GM12878 (cell line): ENCODE results near the gene APBB1IP. TPM values are rescaled to one million over a fixed set of nuclear protein-coding genes. Genes with fewer than 3 reads are reported as not detected.

ENCODE experiments used
- ATF7 ChIP-seq: fragments of 450-650 bp; IDR thresholded peaks from 2 replicates; pipeline ENCODE4 v1.6.1; 2016; ENCODE audit warnings: low read depth, mild to moderate bottlenecking
- BACH1 ChIP-seq: fragments of 450-650 bp; IDR thresholded peaks from 2 replicates; pipeline ENCODE4 v1.6.1; 2017; ENCODE audit warnings: mild to moderate bottlenecking, borderline replicate concordance
- BMI1 ChIP-seq: fragments of 450-650 bp; IDR thresholded peaks from 2 replicates; pipeline ENCODE4 v1.6.1; 2016; ENCODE audit warnings: mild to moderate bottlenecking, moderate library complexity, borderline replicate concordance
- CBX5 ChIP-seq: sonication (generic); IDR thresholded peaks from 2 replicates; pipeline ENCODE4 v1.6.1; 2016; ENCODE audit warnings: low read depth, moderate library complexity, mild to moderate bottlenecking, inconsistent platforms
- CHD2 ChIP-seq: IDR thresholded peaks from 2 replicates; pipeline ENCODE4 v1.6.1; 2011; ENCODE audit warnings: low read depth, low read length, improper control_type of control experiment, borderline replicate concordance
- DPF2 ChIP-seq: fragments of 450-650 bp; IDR thresholded peaks from 2 replicates; pipeline ENCODE4 v1.6.1; 2017; ENCODE audit warnings: mild to moderate bottlenecking
- EED ChIP-seq: sonication (generic); IDR thresholded peaks from 2 replicates; pipeline ENCODE4 v1.6.1; 2016; ENCODE audit warnings: antibody characterized with exemption, low read depth
- FOS ChIP-seq: IDR thresholded peaks from 3 replicates; pipeline ENCODE4 v1.6.1; 2011; ENCODE audit warnings: borderline replicate concordance; ENCODE audit not compliant: insufficient read length; ENCODE audit errors: extremely low read depth
- FOXM1 ChIP-seq: IDR thresholded peaks from 2 replicates; pipeline ENCODE4 v1.6.1; 2012; ENCODE audit warnings: low read depth, mild to moderate bottlenecking, inconsistent platforms, low read length, moderate library complexity
- GATAD2B ChIP-seq: fragments of 450-650 bp; conservative IDR thresholded peaks from 2 replicates; pipeline ENCODE4 v1.6.1; 2017; ENCODE audit warnings: low read depth, mild to moderate bottlenecking, moderate library complexity
- HCFC1 ChIP-seq: fragments of 150-350 bp; IDR thresholded peaks from 2 replicates; pipeline ENCODE4 v1.6.1; 2014; ENCODE audit warnings: low read length
- HDAC6 ChIP-seq: fragments of 200-600 bp; sonication (generic); IDR thresholded peaks from one replicate; pipeline ENCODE4 v1.8.0; 2017; ENCODE audit warnings: antibody characterized with exemption; ENCODE audit not compliant: unreplicated experiment
- JUNB ChIP-seq: IDR thresholded peaks from 2 replicates; pipeline ENCODE4 v1.6.1; 2016; ENCODE audit warnings: antibody characterized with exemption, mild to moderate bottlenecking
- MTA3 ChIP-seq: IDR thresholded peaks from 2 replicates; pipeline ENCODE4 v1.6.1; 2012; ENCODE audit warnings: low read length, inconsistent platforms, borderline replicate concordance
- NFYA ChIP-seq: IDR thresholded peaks from 2 replicates; pipeline ENCODE4 v1.6.1; 2011; ENCODE audit warnings: low read depth, mild to moderate bottlenecking, low read length, improper control_type of control experiment, borderline replicate concordance
- NR2C1 ChIP-seq: fragments of 450-650 bp; IDR thresholded peaks from 2 replicates; pipeline ENCODE4 v1.6.1; 2017; ENCODE audit warnings: antibody characterized with exemption, mild to moderate bottlenecking, moderate library complexity
- POLR2AphosphoS2 ChIP-seq: IDR thresholded peaks from 2 replicates; pipeline ENCODE4 v1.6.1; 2011; ENCODE audit warnings: low read depth, mild to moderate bottlenecking, low read length, improper control_type of control experiment, moderate library complexity
- RAD21 ChIP-seq: IDR thresholded peaks from 2 replicates; pipeline ENCODE4 v1.6.1; 2011; ENCODE audit warnings: mild to moderate bottlenecking, low read depth, low read length, moderate library complexity; ENCODE audit not compliant: insufficient read depth
- RB1 ChIP-seq: fragments of 450-650 bp; formaldehyde crosslinking; IDR thresholded peaks from 2 replicates; pipeline ENCODE4 v1.6.1; 2017; ENCODE audit warnings: mild to moderate bottlenecking, borderline replicate concordance
- SIX5 ChIP-seq: IDR thresholded peaks from 2 replicates; pipeline ENCODE4 v1.6.1; 2011; ENCODE audit warnings: mild to moderate bottlenecking, low read depth, low read length, moderate library complexity; ENCODE audit not compliant: severe bottlenecking
- TARDBP ChIP-seq: IDR thresholded peaks from 2 replicates; pipeline ENCODE4 v1.6.1; 2016; ENCODE audit warnings: borderline replicate concordance
- TBL1XR1 ChIP-seq: IDR thresholded peaks from 2 replicates; pipeline ENCODE4 v1.6.1; 2012; ENCODE audit warnings: low read depth, low read length, improper control_type of control experiment
- TCF3 ChIP-seq: IDR thresholded peaks from 2 replicates; pipeline ENCODE4 v1.6.1; 2012; ENCODE audit warnings: low read depth, mild to moderate bottlenecking, low read length, borderline replicate concordance; ENCODE audit not compliant: insufficient read depth
- USF1 ChIP-seq: IDR thresholded peaks from 2 replicates; pipeline ENCODE4 v1.6.1; 2011; ENCODE audit warnings: borderline replicate concordance, low read depth, mild to moderate bottlenecking, moderate library complexity, mixed read lengths, low read length; ENCODE audit not compliant: insufficient read depth; ENCODE audit errors: extremely low read length
- YY1 ChIP-seq: IDR thresholded peaks from 2 replicates; pipeline ENCODE4 v1.6.1; 2011; ENCODE audit warnings: low read depth, mild to moderate bottlenecking, low read length
- ZNF217 ChIP-seq: fragments of 450-650 bp; IDR thresholded peaks from 2 replicates; pipeline ENCODE4 v1.6.1; 2017; ENCODE audit warnings: antibody characterized with exemption, mild to moderate bottlenecking
- ZSCAN29 ChIP-seq: fragments of 450-650 bp; IDR thresholded peaks from 2 replicates; pipeline ENCODE4 v1.6.1; 2017; ENCODE audit warnings: mild to moderate bottlenecking, moderate library complexity
- polyA plus RNA-seq, 11 experiments: library from polyadenylated mRNA; depleted of rRNA in 4 of 11; unstranded in 6 of 11; stranded (reverse) in 5 of 11; fragments of >200 nt; fragmentation: Nextera tagmentation in 4 of 11; fragmentation: Illumina TruSeq in 1 of 11; extraction: Ambion mirVana in 4 of 11; extraction: Trizol in 1 of 11; gene quantifications; 1 replicate in 1 of 11; 2 replicates in 10 of 11; pipeline versions ENCODE4 v1.2.1 to v1.2.3, GENCODE V29; 2011 to 2016; ENCODE audit warnings: inconsistent platforms in 2 of 11, missing spikeins in 2 of 11, low read depth in 1 of 11
- total RNA-seq, 4 experiments: library from RNA; depleted of rRNA in 3 of 4; stranded (reverse); fragments of >200 nt in 3 of 4; fragmentation: Illumina TruSeq in 1 of 4; extraction: Trizol in 1 of 4; gene quantifications; 2 replicates each; pipeline versions ENCODE4 v1.2.1 to v1.2.3, GENCODE V29; 2013 to 2021
- TF ChIP-seq, protein P1 (sequence below): IDR thresholded peaks from 2 replicates; pipeline ENCODE4 v1.6.1; 2011; ENCODE audit warnings: borderline replicate concordance, low read depth, mild to moderate bottlenecking, moderate library complexity, low read length; ENCODE audit not compliant: insufficient read depth, poor library complexity, severe bottlenecking

Gene APBB1IP
- total and polyA plus RNA-seq, 10 of the 15 experiments (the other 5 are each of a cell fraction or from before 2014, with no cell fraction given), result 7.3 to 67.4 (median 19.9) TPM

DNA sequence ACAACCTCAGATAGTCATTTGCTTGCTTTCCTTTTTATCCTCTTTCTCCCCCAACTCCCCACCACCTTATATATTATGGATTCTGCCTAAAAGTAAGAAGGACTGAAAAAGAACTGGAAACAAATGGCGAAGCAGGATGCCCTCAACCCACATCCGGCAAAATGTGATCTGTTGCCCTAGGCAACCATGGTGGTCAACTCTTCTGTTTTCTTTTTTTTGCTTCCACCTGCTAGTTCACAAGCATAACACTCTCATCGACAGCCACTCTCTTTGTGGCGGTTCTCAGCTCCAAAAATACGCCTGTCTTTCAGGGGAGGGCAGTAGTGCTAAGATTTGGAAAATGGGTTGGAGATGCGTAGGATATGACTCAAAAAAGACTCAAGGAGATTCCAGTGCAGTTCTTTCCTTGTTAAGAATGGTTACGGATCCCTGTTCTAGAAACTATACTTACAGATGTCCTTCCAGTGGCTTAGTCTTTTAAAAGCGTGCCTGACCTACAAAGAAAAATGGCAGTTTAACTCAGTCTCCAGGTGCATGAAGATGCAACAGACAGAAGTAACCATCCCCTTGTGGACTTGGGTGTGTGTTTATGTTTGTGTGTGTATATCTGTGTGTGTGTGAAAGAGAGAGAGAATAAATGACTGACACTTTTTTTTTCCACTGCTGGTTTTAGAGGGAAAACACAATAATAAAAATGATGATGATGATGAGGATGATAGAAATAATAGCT, 10.7 kb downstream of the APBB1IP start (continued):
- TF ChIP-seq EED (peak; percentile 82), ZSCAN29 (no peak), FOXM1 (peak; percentile 43; the same call in 1 of the 2 replicates), HDAC6 (no peak), SIX5 (peak; percentile 1), MTA3 (peak; percentile 82), TARDBP (no peak), HCFC1 (no peak), JUNB (no peak), CBX5 (0 out of 2 replicates have a peak, but pooled peaks have one; percentile 70), RAD21 (peak; percentile 43), ZNF217 (no peak), POLR2AphosphoS2 (no peak), GATAD2B (no peak), USF1 (no peak), RB1 (peak; percentile 48; the same call in 1 of the 2 replicates), TCF3 (0 out of 2 replicates have a peak, but pooled peaks have one; percentile 43), DPF2 (peak; percentile 59; the same call in 1 of the 2 replicates), YY1 (peak; percentile 90), NR2C1 (no peak), CHD2 (no peak), BACH1 (no peak), BMI1 (peak; percentile 97), NFYA (no peak), ATF7 (peak; percentile 38; the same call in 1 of the 2 replicates), TBL1XR1 (no peak), FOS (no peak)
- TF ChIP-seq, protein P1, sequence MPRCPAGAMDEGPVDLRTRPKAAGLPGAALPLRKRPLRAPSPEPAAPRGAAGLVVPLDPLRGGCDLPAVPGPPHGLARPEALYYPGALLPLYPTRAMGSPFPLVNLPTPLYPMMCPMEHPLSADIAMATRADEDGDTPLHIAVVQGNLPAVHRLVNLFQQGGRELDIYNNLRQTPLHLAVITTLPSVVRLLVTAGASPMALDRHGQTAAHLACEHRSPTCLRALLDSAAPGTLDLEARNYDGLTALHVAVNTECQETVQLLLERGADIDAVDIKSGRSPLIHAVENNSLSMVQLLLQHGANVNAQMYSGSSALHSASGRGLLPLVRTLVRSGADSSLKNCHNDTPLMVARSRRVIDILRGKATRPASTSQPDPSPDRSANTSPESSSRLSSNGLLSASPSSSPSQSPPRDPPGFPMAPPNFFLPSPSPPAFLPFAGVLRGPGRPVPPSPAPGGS, result no peak
